ENCODE results near the gene PRR32. TPM values are rescaled to one million over a fixed set of nuclear protein-coding genes. Genes with fewer than 3 reads are reported as not detected.

Gene PRR32
- total RNA-seq, 4 donors from 2014 or later: not detected

GRCh38 chrX:126820700-126821420 lies 1.3 kb downstream of the PRR32 start:
- no peaks in the 10 kb centered on the region for H3K36me3 ChIP-seq
- in situ Hi-C loops (cut with MboI; ENCODE audit: low pct_ligation_motif_present in 1 of 4, low pct_unique_long_range_greater_than_20kb in 1 of 4, low sequenced_read_pairs in 3 of 4): no loop called here
- intact Hi-C loops (cut with DNase I; ENCODE audit: low total_unique reads): no loop called here

GRCh38 chrX:126824338-126825007 lies 4.9 kb downstream of the PRR32 start:
- Histone ChIP-seq H3K4me3 (no peak overlapping the region), H3K27ac (no peak overlapping the region), H3K4me1 (no peaks in the 10 kb centered on the region), H3K9me3 (no peaks in the 10 kb centered on the region), H3K27me3 (no peaks in the 10 kb centered on the region), H3K36me3 (no peaks in the 10 kb centered on the region)
- intact Hi-C loops (cut with DNase I; ENCODE audit: low total_unique reads) (no loop called here), in situ Hi-C loops (cut with MboI; ENCODE audit: low pct_ligation_motif_present in 1 of 4, low pct_unique_long_range_greater_than_20kb in 1 of 4, low sequenced_read_pairs in 3 of 4) (no loop called here)
- WGBS, 2 donors (ENCODE audit: low coverage in 1 of 2): 47% methylated on average over 2 of the region's 2 CpGs; no CpG with 5 or more reads in 1 of the 2 donors
- TF ChIP-seq POLR2A (IDR thresholded peaks at IDR 0.05) (no peak), EP300 (IDR thresholded peaks at IDR 0.05; ENCODE audit: low read depth) (no peak)
- DNase-seq: no peak

More at GRCh38 chrX:126820700-126821420, 1.3 kb downstream of the PRR32 start:
- TF ChIP-seq POLR2AphosphoS5 (IDR thresholded peaks at IDR 0.05): no peak
- TF ChIP-seq EP300 (IDR thresholded peaks at IDR 0.05; ENCODE audit: low read depth): no peak
- TF ChIP-seq CTCF (IDR thresholded peaks at IDR 0.05): no peak
- TF ChIP-seq POLR2A (IDR thresholded peaks at IDR 0.05): no peak
- Histone ChIP-seq H3K27ac (no peak overlapping the region), H3K27me3 (no peaks in the 10 kb centered on the region), H3K9me3 (no peaks in the 10 kb centered on the region), H3K4me3 (no peak overlapping the region), H3K4me1 (no peaks in the 10 kb centered on the region)
- DNase-seq: no peak
- WGBS, 2 donors (ENCODE audit: low coverage in 1 of 2): 71% methylated on average over 13 of the region's 13 CpGs; no CpG with 5 or more reads in 1 of the 2 donors

GRCh38 chrX:126825566-126826193 lies 6.2 kb downstream of the PRR32 start:
- in situ Hi-C loops (cut with MboI; ENCODE audit: low pct_ligation_motif_present in 1 of 4, low pct_unique_long_range_greater_than_20kb in 1 of 4, low sequenced_read_pairs in 3 of 4) (no loop called here), intact Hi-C loops (cut with DNase I; ENCODE audit: low total_unique reads) (no loop called here)
- Histone ChIP-seq H3K9me3 (no peaks in the 10 kb centered on the region), H3K4me1 (no peaks in the 10 kb centered on the region), H3K4me3 (no peak overlapping the region), H3K27ac (no peak overlapping the region), H3K27me3 (no peaks in the 10 kb centered on the region), H3K36me3 (no peaks in the 10 kb centered on the region)
- TF ChIP-seq EP300 (IDR thresholded peaks at IDR 0.05; ENCODE audit: low read depth) (no peak), CTCF (IDR thresholded peaks at IDR 0.05) (no peak), POLR2AphosphoS5 (IDR thresholded peaks at IDR 0.05) (no peak), POLR2A (IDR thresholded peaks at IDR 0.05) (no peak)
- no peak for DNase-seq
- 37 to 50% methylated on average over 1 of the region's 1 CpG for WGBS, 2 donors (ENCODE audit: low coverage in 1 of 2)

- in situ Hi-C loops (cut with MboI; ENCODE audit: low pct_ligation_motif_present in 1 of 4, low pct_unique_long_range_greater_than_20kb in 1 of 4, low sequenced_read_pairs in 3 of 4) (no loop called here), intact Hi-C loops (cut with DNase I; ENCODE audit: low total_unique reads) (no loop called here)
- Histone ChIP-seq H3K9me3 (no peaks in the 10 kb centered on the region), H3K4me3 (no peak overlapping the region), H3K27ac (no peak overlapping the region), H3K4me1 (no peaks in the 10 kb centered on the region), H3K27me3 (no peaks in the 10 kb centered on the region), H3K36me3 (no peaks in the 10 kb centered on the region)
- WGBS, 2 donors (ENCODE audit: low coverage in 1 of 2): 50 to 55% methylated on average over 2 of the region's 2 CpGs
- DNase-seq: no peak
- no peak for TF ChIP-seq EP300 (IDR thresholded peaks at IDR 0.05; ENCODE audit: low read depth)
- TF ChIP-seq CTCF (IDR thresholded peaks at IDR 0.05): no peak
- no peak for TF ChIP-seq POLR2AphosphoS5 (IDR thresholded peaks at IDR 0.05)
- TF ChIP-seq POLR2A (IDR thresholded peaks at IDR 0.05): no peak
These were observed 16.7 kb downstream of the PRR32 start for GRCh38 chrX:126836186-126836585.

All from transverse colon (tissue), 4 donors.